Small intestine (tissue), 7 donors: ENCODE measurements around the gene USE1. TPM values are rescaled to one million over a fixed set of nuclear protein-coding genes. Genes with fewer than 3 reads are reported as not detected.

Experiments
- DNase-seq, 2 donors: peaks; one replicate each; pipeline versions ENCODE4 v3.0.0 to v3.0.0-alpha.2; 2013
- FAIRE-seq: peaks from 2 replicates; lab custom pipeline; 2012; peaks lifted over from hg19 to GRCh38; lab: Jason Lieb, UNC
- H3K27ac ChIP-seq, 3 donors: one replicate each; pipeline ENCODE4 v1.5.1; 2013; ENCODE audit warnings: low read length in 2 of 3, mild to moderate bottlenecking in 2 of 3, control low read depth in 1 of 3, inconsistent platforms in 1 of 3, low read depth in 1 of 3, moderate library complexity in 1 of 3
- H3K27me3 ChIP-seq, 3 donors: one replicate each; pipeline ENCODE4 v1.6.1; 2013; ENCODE audit warnings: low read length in 3 of 3, inconsistent platforms in 1 of 3; ENCODE audit not compliant: control insufficient read depth in 3 of 3, insufficient read depth in 3 of 3
- H3K36me3 ChIP-seq, 3 donors: one replicate each; pipeline ENCODE4 v1.6.1; 2013; ENCODE audit warnings: low read length in 3 of 3, inconsistent platforms in 1 of 3, low read depth in 1 of 3, mild to moderate bottlenecking in 1 of 3, moderate library complexity in 1 of 3; ENCODE audit not compliant: control insufficient read depth in 3 of 3, insufficient read depth in 2 of 3
- H3K4me1 ChIP-seq, 3 donors: one replicate each; pipeline ENCODE4 v1.6.1; 2013; ENCODE audit warnings: low read length in 2 of 3, inconsistent platforms in 1 of 3, low read depth in 1 of 3, mild to moderate bottlenecking in 1 of 3, moderate library complexity in 1 of 3; ENCODE audit not compliant: control insufficient read depth in 3 of 3, insufficient read depth in 2 of 3
- H3K4me3 ChIP-seq, 3 donors: one replicate each; pipeline ENCODE4 v1.5.1; 2013; ENCODE audit warnings: low read length in 3 of 3, control low read depth in 1 of 3, inconsistent platforms in 1 of 3, low read depth in 1 of 3, mild to moderate bottlenecking in 1 of 3, moderate library complexity in 1 of 3
- H3K9me3 ChIP-seq, 2 donors: one replicate each; pipeline ENCODE4 v1.6.1; 2013; ENCODE audit warnings: low read depth in 1 of 2, low read length in 1 of 2; ENCODE audit not compliant: control insufficient read depth in 2 of 2, insufficient read depth in 1 of 2
- WGBS, 3 donors: extraction: QIAGEN DNeasy Blood & Tissue Kit; methylation state at CpG; one replicate each; pipeline ENCODE4 v1.1.7; 2013; 5-methylcytosine and 5-hydroxymethylcytosine counted together
- polyA plus RNA-seq, 4 donors: library from polyadenylated mRNA; stranded (reverse) in 3 of 4; unstranded in 1 of 4; fragments of 200-250 nt in 3 of 4; fragments of 120-200 nt in 1 of 4; gene quantifications; one replicate each; pipeline versions ENCODE4 v1.2.1 to v1.2.3, GENCODE V29; 2013
- donor health status: healthy with polysubstance abuse.
- donor health status: control.
- donor health status: control.
- donor health status: Bipolar disorder and iron deficiency.
- donor health status: healthy.

Gene USE1
- polyA plus RNA-seq, 4 donors, result 31.7 to 40.5 (median 37.2) TPM

DNA sequence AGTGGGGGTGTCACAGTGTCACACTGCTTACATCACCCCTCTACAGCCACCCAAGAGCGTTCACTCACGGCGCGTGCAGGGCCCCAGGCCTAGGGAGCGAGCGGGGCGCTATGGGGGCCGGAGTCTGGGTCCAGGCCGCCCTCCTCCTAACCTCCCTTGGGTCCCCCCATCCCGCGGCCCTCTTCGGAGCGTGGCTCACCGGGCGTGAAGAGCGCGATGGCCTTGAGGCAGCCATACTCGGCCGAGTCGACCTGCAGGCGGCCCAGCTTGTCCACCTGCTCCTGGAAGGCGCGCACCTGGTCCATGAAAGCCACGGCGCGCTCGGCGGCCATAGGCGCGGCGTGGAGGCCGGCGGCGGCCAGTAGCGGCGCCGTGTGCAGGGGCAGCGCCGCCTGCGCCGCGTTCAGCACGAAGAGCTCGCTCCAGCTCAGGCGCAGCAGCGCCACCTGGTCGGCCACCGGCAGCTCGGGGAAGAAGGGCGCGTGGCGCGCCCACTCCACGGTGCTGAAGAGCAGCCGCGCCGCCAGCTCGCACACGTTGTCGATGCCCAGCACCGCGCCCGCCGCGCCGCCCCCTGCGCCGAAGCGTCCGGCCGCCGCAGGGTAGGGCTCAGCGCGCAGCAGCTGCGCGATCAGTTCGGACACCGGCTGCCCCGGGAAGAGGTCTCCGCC is 20.3 kb downstream of the USE1 start:
- 6 to 8% (median 7%) methylated on average over 59 to 80 of the region's 80 CpGs for WGBS, 3 donors
- DNase-seq, result peak; percentile 58 to 89
- no peaks in the 10 kb centered on the region for H3K27me3 ChIP-seq
- FAIRE-seq, result no peak
- H3K9me3 ChIP-seq, result no peaks in the 10 kb centered on the region
- peak overlapping the region; percentile 21 to 45 (median 43) for H3K4me3 ChIP-seq
- peaks cover 11 to 35% (median 13%) of the 10 kb centered on the region in 3 donors for H3K4me1 ChIP-seq
- H3K36me3 ChIP-seq, result peaks cover 0 to 86% (median 17%) of the 10 kb centered on the region in 3 donors
- H3K27ac ChIP-seq, result peak overlapping the region; percentile 6 to 47 (median 38)

DNA sequence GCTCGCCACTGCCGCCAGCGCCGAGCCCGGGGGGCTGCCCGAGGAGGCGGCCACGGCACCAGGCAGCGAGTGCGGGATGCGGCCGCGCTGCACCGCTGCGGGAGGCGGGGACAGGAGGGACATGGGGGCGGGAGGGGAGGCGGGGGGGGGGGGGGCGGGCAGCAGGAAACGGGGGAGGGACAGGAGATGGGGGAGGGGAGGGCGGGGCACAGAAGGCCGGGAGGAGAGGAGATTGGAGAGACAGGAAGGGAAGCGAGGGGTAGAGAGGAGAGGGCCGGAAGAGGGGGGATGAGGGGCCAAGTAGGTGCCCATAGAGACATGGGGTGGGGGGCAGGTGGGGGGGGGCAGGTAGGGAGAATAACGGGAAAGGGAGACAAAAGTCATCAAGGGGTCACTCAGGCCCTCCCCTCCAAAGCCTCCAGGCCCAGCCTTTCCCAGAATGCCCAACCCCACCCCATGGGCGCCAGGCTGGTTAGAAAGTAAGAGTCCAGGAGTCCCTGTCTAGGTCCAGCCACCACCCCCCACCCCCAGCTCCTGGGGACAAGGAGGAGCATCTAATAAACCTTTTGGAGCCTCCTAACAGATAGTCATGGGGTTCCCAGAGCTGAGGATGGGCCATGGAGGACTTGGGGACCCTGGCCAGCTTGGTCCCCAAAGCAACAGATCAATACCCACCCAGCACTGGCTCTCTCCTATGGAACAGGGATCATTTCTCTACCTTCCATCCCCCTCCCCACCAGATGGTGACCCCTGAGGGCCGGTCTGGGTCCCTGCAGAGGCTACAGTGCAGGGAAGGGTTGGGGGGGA is 21.0 kb downstream of the USE1 start:
- no peak for FAIRE-seq
- H3K27me3 ChIP-seq, result no peaks in the 10 kb centered on the region
- DNase-seq, result peak in 1 of 2 donors; percentile 51
- peak overlapping the region; percentile 30 to 63 (median 38) for H3K27ac ChIP-seq
- 8 to 13% (median 8%) methylated on average over 6 to 23 of the region's 27 CpGs for WGBS, 3 donors
- no peaks in the 10 kb centered on the region for H3K9me3 ChIP-seq
- peaks cover 11 to 42% (median 13%) of the 10 kb centered on the region in 3 donors for H3K4me1 ChIP-seq
- H3K36me3 ChIP-seq, result peaks cover 0 to 86% (median 17%) of the 10 kb centered on the region in 3 donors
- peak overlapping the region in 2 of 3 donors; percentile 43 to 45 for H3K4me3 ChIP-seq

DNA sequence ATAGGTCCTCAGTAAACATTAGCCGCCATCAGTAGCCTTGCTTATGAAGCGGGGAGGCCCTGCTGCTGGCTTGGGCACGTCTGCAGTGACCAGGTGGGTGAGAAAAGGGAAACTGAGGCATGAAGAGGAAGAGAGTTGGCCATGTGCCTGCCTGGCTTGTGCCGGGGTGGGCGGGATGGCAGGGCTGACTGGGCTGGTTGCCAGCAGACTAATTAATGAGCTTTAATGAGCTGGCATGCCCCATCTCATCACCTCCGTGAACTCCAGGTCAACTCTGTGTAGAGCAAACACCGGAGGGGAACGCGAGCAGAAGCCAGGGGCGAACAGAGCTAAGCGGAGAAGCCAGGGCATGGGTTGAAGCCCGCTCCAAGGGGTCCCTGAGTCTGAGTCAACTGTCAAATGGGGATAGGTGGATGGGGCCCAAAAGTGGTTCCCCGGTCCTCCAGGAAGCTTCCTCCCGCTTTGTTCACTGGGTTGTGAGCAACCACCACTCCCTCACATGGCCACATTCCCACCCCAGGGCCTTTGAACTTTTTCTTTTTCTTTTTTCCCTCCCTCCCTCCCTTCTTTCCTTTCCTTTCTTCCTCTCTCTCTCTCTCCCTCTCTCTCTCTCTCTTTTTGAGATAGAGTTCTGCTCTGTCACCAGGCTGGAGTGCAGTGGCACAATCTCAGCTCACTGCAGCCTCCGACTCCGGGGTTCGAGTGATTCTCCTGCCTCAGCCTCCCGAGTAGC is 21.8 kb downstream of the USE1 start:
- H3K4me3 ChIP-seq, result no peak overlapping the region
- FAIRE-seq, result no peak
- H3K9me3 ChIP-seq, result no peaks in the 10 kb centered on the region
- WGBS, 3 donors, result 63 to 80% (median 74%) methylated on average over 18 of the region's 18 CpGs
- H3K4me1 ChIP-seq, result peaks cover 11 to 46% (median 13%) of the 10 kb centered on the region in 3 donors
- peaks cover 0 to 83% (median 17%) of the 10 kb centered on the region in 3 donors for H3K36me3 ChIP-seq
- DNase-seq, result peak in 1 of 2 donors; percentile 35
- H3K27ac ChIP-seq, result peak overlapping the region in 2 of 3 donors; percentile 61 to 63
- no peaks in the 10 kb centered on the region for H3K27me3 ChIP-seq

DNA sequence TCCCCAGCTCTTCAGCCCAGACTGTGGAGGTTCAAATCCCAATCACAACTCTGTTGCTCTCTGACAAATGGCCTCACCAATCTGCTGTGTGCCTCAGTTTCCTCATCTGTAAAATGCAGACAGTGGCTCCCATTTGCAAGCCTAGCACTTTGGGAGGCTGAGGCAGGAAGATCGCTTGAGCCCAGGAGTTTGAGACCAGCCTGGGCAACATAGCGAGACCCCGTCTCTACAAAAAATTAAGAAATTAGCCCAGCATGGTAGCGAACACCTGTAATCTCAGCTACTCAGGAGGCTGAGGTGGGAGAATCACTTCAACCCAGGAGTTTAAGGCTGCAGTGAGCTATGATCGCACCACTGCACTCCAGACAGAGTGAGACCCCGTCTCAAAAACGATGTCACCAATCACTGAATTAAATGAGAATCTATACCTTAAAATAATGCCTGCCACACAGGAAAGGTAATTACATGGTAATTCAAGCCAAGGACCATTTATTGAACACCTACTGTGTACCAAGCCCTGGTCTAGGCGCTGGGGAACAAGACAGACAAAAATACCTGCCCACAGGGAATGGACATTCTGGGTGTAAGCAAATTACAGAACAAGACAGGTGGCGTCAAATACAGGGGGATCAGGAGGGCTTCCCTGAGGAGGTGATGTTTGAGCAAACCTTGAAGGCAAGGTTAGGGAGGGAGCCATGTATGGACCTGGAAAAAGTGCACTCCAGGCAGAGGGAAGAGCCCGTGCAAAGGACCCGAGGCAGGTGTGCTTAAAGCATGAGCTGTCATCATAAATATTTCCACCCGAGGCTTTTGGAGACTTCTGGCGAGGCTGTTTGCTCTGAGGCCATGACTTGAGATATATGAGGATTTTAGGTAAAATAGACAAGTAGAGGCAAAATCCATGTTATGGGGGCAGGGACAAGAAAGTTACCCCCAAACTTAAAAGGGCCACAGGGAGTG is 22.9 kb downstream of the USE1 start:
- WGBS, 3 donors, result 90 to 93% (median 92%) methylated on average over 13 of the region's 13 CpGs
- DNase-seq (no peak), FAIRE-seq (no peak)
- Histone ChIP-seq H3K36me3 (peaks cover 0 to 74% (median 12%) of the 10 kb centered on the region in 3 donors), H3K4me3 (no peak overlapping the region), H3K27ac (no peak overlapping the region), H3K4me1 (peaks cover 11 to 53% (median 13%) of the 10 kb centered on the region in 3 donors), H3K27me3 (no peaks in the 10 kb centered on the region), H3K9me3 (no peaks in the 10 kb centered on the region)

DNA sequence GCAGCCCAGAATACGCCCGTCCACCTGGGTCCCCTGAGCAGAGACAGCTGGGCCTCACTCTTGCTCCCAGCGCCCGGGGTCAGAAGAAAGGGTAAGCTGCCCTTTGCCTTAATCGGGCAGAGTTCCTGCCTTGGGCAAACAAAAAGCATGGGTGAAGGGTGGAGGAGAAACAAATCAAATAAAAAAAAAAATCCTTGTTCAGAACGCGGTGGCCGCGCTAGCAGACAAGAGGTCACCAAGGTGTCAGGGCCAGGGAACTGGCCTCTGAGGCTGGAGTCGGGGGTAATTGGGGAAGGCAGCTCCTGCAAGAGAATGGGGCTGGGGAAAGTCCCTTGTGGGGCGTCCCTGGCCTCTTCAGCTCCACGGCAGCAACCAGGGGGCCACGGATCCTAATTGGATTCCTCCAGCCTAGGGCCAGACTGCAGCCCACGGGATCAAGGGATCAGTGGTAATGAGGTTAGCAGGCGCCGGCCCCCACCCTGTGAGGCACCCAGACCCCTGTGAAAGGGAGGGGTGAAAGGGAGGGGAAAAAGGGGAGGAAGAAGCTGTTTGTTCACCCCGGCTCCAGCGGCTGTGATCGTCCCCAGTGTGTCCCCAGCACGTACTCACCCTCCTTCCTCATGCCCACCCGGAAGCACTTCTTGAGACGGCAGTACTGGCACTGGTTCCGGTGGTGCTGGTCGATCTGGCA is 25.1 kb downstream of the USE1 start:
- Histone ChIP-seq H3K4me1 (peaks cover 8 to 49% (median 9%) of the 10 kb centered on the region in 3 donors), H3K4me3 (peak overlapping the region in 2 of 3 donors; percentile 6 to 15), H3K27me3 (no peaks in the 10 kb centered on the region), H3K36me3 (peaks cover 0 to 56% (median 12%) of the 10 kb centered on the region in 3 donors), H3K27ac (peak overlapping the region; percentile 22 to 67 (median 50)), H3K9me3 (no peaks in the 10 kb centered on the region)
- 19 to 51% (median 39%) methylated on average over 20 to 24 of the region's 24 CpGs for WGBS, 3 donors
- no peak for FAIRE-seq
- DNase-seq, result peak; percentile 55 to 59

DNA sequence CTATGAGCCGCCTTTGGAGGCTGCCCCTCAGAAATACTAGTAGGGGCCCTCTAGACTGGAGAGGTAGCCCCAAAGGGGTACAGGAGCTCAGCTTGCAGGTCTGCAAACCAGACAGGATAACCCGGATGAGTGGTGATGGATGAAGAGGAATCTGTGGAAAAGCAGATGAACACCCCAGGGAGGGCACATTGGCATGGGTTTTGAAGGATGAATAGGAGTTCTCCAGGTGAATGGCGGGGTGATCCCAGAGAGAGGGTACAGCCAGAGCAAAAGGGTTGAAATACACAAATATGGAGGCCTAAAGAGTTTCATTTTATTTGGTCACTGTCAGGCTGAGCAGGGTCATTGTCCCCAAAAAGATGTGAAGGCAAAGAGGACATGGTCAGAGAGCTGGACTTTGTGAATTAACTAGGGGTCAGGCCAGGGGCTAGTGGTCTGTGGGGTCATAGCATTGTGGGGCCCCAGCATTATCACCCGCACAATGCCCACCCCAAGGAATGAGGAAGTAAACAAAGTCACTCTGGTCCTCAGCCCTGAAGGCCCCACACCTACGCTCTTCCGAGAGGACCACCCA is 25.8 kb downstream of the USE1 start:
- H3K4me3 ChIP-seq, result peak overlapping the region in 2 of 3 donors; percentile 6 to 15
- H3K27me3 ChIP-seq, result no peaks in the 10 kb centered on the region
- peak overlapping the region; percentile 22 to 67 (median 50) for H3K27ac ChIP-seq
- DNase-seq, result no peak
- H3K9me3 ChIP-seq, result no peaks in the 10 kb centered on the region
- peaks cover 0 to 54% (median 12%) of the 10 kb centered on the region in 3 donors for H3K36me3 ChIP-seq
- FAIRE-seq, result no peak
- H3K4me1 ChIP-seq, result peaks cover 8 to 47% (median 9%) of the 10 kb centered on the region in 3 donors
- WGBS, 3 donors, result 96 to 97% (median 97%) methylated on average over 6 of the region's 6 CpGs
